Chondrocyte (in vitro differentiated cells): ENCODE results near the gene ATF3. TPM values are rescaled to one million over a fixed set of nuclear protein-coding genes. Genes with fewer than 3 reads are reported as not detected.

Experiments used
- DNase-seq: peaks from one replicate; pipeline ENCODE4 v3.0.0; 2021; ENCODE audit warnings: mixed read lengths, low spot score
- H3K27ac Mint-ChIP-seq: one replicate; pipeline ENCODE4 v1.8.0; 2021; ENCODE audit warnings: mild to moderate bottlenecking, moderate library complexity, mixed read lengths; ENCODE audit not compliant: unreplicated experiment
- H3K27me3 Mint-ChIP-seq: 2 replicates; pipeline ENCODE4 v1.8.0; 2021; ENCODE audit warnings: low read depth, mixed read lengths
- H3K36me3 Mint-ChIP-seq: 2 replicates; pipeline ENCODE4 v1.8.0; 2021; ENCODE audit warnings: low read depth, mixed read lengths
- H3K4me1 Mint-ChIP-seq: 2 replicates; pipeline ENCODE4 v1.8.0; 2021; ENCODE audit warnings: low read depth, mild to moderate bottlenecking, mixed read lengths
- H3K4me3 Mint-ChIP-seq: one replicate; pipeline ENCODE4 v1.8.0; 2021; ENCODE audit warnings: mild to moderate bottlenecking, moderate library complexity, mixed read lengths; ENCODE audit not compliant: unreplicated experiment
- H3K9me3 Mint-ChIP-seq: 2 replicates; pipeline ENCODE4 v1.8.0; 2021; ENCODE audit warnings: low read depth, mixed read lengths
- CTCF ChIP-seq: fragments of 200-600 bp; sonication (generic); IDR thresholded peaks from 2 replicates; pipeline ENCODE4 v1.5.0; 2021; ENCODE audit warnings: antibody characterized with exemption, mild to moderate bottlenecking, moderate library complexity
- total RNA-seq: library from RNA; stranded (reverse); gene quantifications from 3 replicates; pipeline ENCODE4 v1.2.1, GENCODE V29; 2021

The ATF3 gene
- total RNA-seq, 1 donor from 2014 or later: 50.2 TPM

GRCh38 chr1:212582808-212583615 lies 25.5 kb upstream of the ATF3 start:
- H3K27me3 Mint-ChIP-seq: no peaks in the 10 kb centered on the region
- no peak for TF ChIP-seq CTCF
- H3K4me1 Mint-ChIP-seq: peaks cover 38% of the 10 kb centered on the region
- H3K9me3 Mint-ChIP-seq: peaks cover 3% of the 10 kb centered on the region
- H3K27ac Mint-ChIP-seq: no peak overlapping the region
- H3K36me3 Mint-ChIP-seq: no peaks in the 10 kb centered on the region
- no peak for DNase-seq
- no peak overlapping the region for H3K4me3 Mint-ChIP-seq

DNA sequence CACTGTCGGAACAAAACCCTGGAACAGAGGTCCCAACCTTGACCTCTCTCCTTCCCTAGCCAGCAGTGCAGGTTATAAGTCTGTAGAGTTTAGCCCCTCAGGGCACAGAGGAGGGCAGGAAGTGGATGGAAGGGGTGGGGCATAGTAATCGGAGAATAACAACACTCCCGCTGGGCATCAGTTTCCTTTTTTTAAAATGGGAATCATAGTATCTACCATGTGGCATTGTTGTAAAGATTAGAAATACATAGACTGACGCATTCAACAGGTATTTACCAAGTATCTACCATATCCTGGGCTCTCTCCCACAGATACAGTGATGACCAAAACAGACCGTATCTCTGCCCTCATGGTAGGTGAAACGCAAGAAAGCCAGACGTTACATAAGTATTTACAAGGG lies 24.9 kb upstream of the ATF3 start:
- Mint-ChIP-seq H3K27ac (no peak overlapping the region), H3K27me3 (no peaks in the 10 kb centered on the region), H3K4me1 (peaks cover 38% of the 10 kb centered on the region), H3K9me3 (no peaks in the 10 kb centered on the region), H3K36me3 (no peaks in the 10 kb centered on the region), H3K4me3 (no peak overlapping the region)
- no peak for TF ChIP-seq CTCF
- no peak for DNase-seq

- H3K27ac Mint-ChIP-seq: peak overlapping the region; percentile 8
- peaks cover 38% of the 10 kb centered on the region for H3K4me1 Mint-ChIP-seq
- H3K4me3 Mint-ChIP-seq: no peak overlapping the region
- TF ChIP-seq CTCF: no peak
- no peaks in the 10 kb centered on the region for H3K27me3 Mint-ChIP-seq
- no peaks in the 10 kb centered on the region for H3K36me3 Mint-ChIP-seq
- DNase-seq: no peak
- no peaks in the 10 kb centered on the region for H3K9me3 Mint-ChIP-seq
These were observed 24.3 kb upstream of the ATF3 start for GRCh38 chr1:212584092-212584886.

GRCh38 chr1:212585210-212585609 lies 23.4 kb upstream of the ATF3 start:
- H3K27me3 Mint-ChIP-seq: no peaks in the 10 kb centered on the region
- H3K27ac Mint-ChIP-seq: no peak overlapping the region
- no peak for TF ChIP-seq CTCF
- no peak for DNase-seq
- H3K9me3 Mint-ChIP-seq: no peaks in the 10 kb centered on the region
- no peaks in the 10 kb centered on the region for H3K36me3 Mint-ChIP-seq
- no peak overlapping the region for H3K4me3 Mint-ChIP-seq
- H3K4me1 Mint-ChIP-seq: peaks cover 34% of the 10 kb centered on the region

- Mint-ChIP-seq H3K9me3 (no peaks in the 10 kb centered on the region), H3K36me3 (no peaks in the 10 kb centered on the region), H3K27ac (peak overlapping the region; percentile 65), H3K4me3 (no peak overlapping the region), H3K27me3 (no peaks in the 10 kb centered on the region), H3K4me1 (peaks cover 33% of the 10 kb centered on the region)
- no peak for TF ChIP-seq CTCF
- DNase-seq: no peak
These were observed 22.1 kb upstream of the ATF3 start for GRCh38 chr1:212586206-212587015.
